22Rv1 (cell line): ENCODE results near the gene RNF112.

Experiments
- CTCF ChIP-seq: fragments of 450-650 bp; IDR thresholded peaks from 2 replicates; pipeline ENCODE4 v1.5.1; 2017; ENCODE audit warnings: mild to moderate bottlenecking
- ZFX ChIP-seq: fragments of 450-650 bp; IDR thresholded peaks from 2 replicates; pipeline ENCODE4 v1.6.1; 2017; ENCODE audit warnings: antibody characterized with exemption, borderline replicate concordance

DNA sequence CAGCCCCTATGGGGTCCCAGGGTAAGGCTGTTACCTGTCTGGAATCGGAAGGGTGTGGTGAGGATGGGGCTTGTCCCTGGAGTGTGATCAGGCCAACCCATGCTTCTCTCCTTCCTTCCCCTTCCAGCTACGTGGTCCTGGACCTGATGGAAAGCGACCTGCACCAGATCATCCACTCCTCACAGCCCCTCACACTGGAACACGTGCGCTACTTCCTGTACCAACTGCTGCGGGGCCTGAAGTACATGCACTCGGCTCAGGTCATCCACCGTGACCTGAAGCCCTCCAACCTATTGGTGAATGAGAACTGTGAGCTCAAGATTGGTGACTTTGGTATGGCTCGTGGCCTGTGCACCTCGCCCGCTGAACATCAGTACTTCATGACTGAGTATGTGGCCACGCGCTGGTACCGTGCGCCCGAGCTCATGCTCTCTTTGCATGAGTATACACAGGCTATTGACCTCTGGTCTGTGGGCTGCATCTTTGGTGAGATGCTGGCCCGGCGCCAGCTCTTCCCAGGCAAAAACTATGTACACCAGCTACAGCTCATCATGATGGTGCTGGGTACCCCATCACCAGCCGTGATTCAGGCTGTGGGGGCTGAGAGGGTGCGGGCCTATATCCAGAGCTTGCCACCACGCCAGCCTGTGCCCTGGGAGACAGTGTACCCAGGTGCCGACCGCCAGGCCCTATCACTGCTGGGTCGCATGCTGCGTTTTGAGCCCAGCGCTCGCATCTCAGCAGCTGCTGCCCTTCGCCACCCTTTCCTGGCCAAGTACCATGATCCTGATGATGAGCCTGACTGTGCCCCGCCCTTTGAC lies 30.3 kb upstream of the RNF112 start:
- TF ChIP-seq ZFX (no peak), CTCF (no peak)
